HAP-1 (cell line): ENCODE results near the gene GDF2.

Experiments used
- DNase-seq, 2 experiments: peaks; one replicate each; pipeline ENCODE4 v3.0.0-alpha.2; 2016 to 2020; ENCODE audit warnings: low spot score in 2 of 2
- H3K27me3 ChIP-seq: fragments of 250-450 bp; sonication (Bioruptor Pico); 2 replicates; pipeline ENCODE4 v1.5.1; 2020; ENCODE audit warnings: low read depth, mild to moderate bottlenecking, moderate library complexity
- H3K36me3 ChIP-seq: fragments of 250-450 bp; sonication (Bioruptor Pico); replicated peaks from 2 replicates; pipeline ENCODE4 v1.5.1; 2020; ENCODE audit warnings: mild to moderate bottlenecking
- H3K4me1 ChIP-seq: fragments of 250-450 bp; sonication (Bioruptor Pico); 2 replicates; pipeline ENCODE4 v1.5.1; 2020; ENCODE audit warnings: mild to moderate bottlenecking
- H3K4me3 ChIP-seq: fragments of 250-450 bp; sonication (Bioruptor Pico); 2 replicates; pipeline ENCODE4 v1.5.1; 2020; ENCODE audit warnings: mild to moderate bottlenecking, moderate library complexity
- H3K9me3 ChIP-seq: fragments of 250-450 bp; sonication (Bioruptor Pico); 2 replicates; pipeline ENCODE4 v1.5.1; 2020; ENCODE audit warnings: mild to moderate bottlenecking, moderate library complexity
- in situ Hi-C: fragments of 300-500 bp; cut with MboI; formaldehyde crosslinking; loops from 3 replicates; pipeline ENCODE4 v1.14.3; 2020; ENCODE audit warnings: low sequenced_read_pairs, inconsistent platforms, mixed read lengths

Gene GDF2

DNA sequence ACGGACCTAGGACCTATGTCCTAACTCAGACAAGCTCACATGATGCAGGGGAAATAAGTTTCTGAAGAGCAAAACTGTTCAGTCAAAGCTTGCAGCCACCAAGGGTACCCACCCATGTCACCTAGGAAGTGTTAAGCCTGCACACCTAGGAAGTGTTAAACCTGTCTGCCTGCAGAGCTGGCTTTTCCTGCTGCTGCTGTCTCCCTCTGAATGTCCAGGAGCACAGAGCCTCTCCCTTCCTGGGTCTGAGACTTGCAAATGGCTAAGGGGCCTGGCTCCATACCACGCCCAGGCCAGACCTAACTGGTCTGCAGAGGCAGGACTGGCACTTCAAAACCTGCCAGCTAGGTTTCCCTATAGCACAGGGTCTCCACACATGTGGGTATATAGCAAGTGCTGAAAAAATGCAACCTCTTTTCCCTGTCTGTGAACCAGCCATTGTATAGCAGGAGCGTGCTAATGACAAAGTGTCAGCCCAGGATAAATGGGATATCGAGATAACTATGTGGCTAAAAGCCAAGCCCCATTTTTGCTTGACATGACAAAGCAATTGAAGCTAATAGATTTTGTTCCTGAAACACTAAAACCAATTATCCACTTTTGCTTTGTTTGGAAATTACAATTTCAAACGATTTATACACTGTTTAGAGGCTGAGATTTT, 1.5 kb downstream of the GDF2 start:
- H3K4me1 ChIP-seq = no peaks in the 10 kb centered on the region
- no peaks in the 10 kb centered on the region for H3K36me3 ChIP-seq
- in situ Hi-C loops = no loop called here
- no peaks in the 10 kb centered on the region for H3K27me3 ChIP-seq
- DNase-seq = no peak
- no peaks in the 10 kb centered on the region for H3K9me3 ChIP-seq
- no peak overlapping the region for H3K4me3 ChIP-seq

DNA sequence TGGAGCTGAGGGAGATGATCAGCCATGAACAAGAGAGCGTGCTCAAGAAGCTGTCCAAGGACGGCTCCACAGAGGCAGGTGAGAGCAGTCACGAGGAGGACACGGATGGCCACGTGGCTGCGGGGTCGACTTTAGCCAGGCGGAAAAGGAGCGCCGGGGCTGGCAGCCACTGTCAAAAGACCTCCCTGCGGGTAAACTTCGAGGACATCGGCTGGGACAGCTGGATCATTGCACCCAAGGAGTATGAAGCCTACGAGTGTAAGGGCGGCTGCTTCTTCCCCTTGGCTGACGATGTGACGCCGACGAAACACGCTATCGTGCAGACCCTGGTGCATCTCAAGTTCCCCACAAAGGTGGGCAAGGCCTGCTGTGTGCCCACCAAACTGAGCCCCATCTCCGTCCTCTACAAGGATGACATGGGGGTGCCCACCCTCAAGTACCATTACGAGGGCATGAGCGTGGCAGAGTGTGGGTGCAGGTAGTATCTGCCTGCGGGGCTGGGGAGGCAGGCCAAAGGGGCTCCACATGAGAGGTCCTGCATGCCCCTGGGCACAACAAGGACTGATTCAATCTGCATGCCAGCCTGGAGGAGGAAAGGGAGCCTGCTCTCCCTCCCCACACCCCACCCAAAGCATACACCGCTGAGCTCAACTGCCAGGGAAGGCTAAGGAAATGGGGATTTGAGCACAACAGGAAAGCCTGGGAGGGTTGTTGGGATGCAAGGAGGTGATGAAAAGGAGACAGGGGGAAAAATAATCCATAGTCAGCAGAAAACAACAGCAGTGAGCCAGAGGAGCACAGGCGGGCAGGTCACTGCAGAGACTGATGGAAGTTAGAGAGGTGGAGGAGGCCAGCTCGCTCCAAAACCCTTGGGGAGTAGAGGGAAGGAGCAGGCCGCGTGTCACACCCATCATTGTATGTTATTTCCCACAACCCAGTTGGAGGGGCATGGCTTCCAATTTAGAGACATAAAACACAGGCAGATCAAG, 3.3 kb downstream of the GDF2 start:
- DNase-seq = no peak
- Histone ChIP-seq H3K4me3 (no peak overlapping the region), H3K36me3 (no peaks in the 10 kb centered on the region), H3K9me3 (no peaks in the 10 kb centered on the region), H3K27me3 (no peaks in the 10 kb centered on the region), H3K4me1 (no peaks in the 10 kb centered on the region)
- in situ Hi-C loops = no loop called here

DNA sequence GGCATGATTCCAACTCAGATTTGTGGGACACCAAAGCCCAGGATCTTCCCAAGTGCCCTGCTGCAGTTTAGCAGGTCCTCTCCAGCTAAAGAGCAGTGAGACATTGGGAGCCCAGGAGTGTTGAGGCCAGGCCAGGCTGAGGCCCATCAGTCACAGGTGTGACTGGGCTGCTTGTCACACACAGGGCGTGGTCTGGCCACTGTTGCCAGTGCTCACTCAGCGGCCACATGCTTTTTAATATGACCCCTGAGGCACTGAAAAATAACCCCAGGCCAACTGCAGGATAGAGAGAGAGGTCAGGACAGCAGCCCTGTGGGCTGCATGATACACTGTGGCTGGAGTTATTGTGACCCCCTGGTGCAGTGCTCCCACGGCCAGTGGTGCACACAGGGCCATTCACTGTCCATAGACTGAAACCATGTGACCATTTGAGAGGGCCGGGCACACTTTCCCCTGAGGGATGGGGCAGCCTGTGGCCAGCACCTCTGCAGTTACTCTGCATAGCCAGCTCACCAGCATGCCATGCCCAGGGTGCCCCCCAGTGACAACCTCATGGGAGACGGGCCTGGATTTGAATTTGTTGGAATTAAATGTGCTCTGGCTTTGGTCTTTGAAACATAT, 4.2 kb downstream of the GDF2 start:
- in situ Hi-C loops = no loop called here
- no peak overlapping the region for H3K4me3 ChIP-seq
- no peaks in the 10 kb centered on the region for H3K36me3 ChIP-seq
- no peak for DNase-seq
- no peaks in the 10 kb centered on the region for H3K27me3 ChIP-seq
- H3K4me1 ChIP-seq = no peaks in the 10 kb centered on the region
- H3K9me3 ChIP-seq = no peaks in the 10 kb centered on the region

DNA sequence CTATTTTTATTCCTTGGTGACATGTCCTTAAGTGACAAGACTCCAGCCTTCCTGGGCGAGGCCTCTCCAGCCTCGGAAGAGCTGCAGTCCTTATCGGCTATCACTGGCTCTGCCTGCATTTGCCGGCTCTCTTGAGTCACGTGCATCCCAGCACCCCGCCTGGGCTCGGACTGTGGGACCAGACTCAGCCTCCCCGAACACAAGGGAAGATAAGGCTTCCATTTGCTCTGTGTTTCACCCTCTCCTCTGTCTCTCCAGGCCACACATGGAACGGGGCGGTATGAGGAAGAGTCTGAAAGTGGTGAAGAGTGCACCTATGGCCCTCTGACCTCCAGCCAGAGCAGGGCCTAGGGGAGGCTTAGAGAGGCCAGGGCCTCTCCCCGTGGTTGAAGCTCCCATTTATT, 4.7 kb downstream of the GDF2 start:
- Histone ChIP-seq H3K36me3 (no peaks in the 10 kb centered on the region), H3K27me3 (no peaks in the 10 kb centered on the region), H3K9me3 (no peaks in the 10 kb centered on the region), H3K4me3 (no peak overlapping the region), H3K4me1 (no peaks in the 10 kb centered on the region)
- in situ Hi-C loops = no loop called here
- no peak for DNase-seq

DNA sequence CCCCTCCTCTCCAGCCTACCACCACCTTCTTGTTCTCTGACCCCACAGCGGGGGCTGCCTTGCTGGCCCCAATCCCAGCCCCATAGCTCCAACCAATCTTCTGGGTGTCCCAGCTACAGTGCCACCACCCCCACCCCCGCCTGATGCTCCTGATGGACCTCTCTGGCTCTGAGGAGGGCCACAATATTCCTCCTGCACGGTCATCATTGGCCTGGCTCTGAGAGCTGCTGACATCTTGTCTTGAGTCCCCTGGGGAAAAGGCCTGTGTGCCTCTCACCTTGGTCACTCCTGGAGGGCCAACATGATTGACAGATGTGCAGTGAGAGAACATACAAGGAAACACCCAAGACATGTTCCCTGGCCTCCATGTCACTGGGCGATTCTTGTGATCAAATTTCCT, 7.6 kb downstream of the GDF2 start:
- H3K4me1 ChIP-seq = no peaks in the 10 kb centered on the region
- no peaks in the 10 kb centered on the region for H3K9me3 ChIP-seq
- H3K27me3 ChIP-seq = no peaks in the 10 kb centered on the region
- in situ Hi-C loops = no loop called here
- no peak for DNase-seq
- no peaks in the 10 kb centered on the region for H3K36me3 ChIP-seq
- H3K4me3 ChIP-seq = no peak overlapping the region

DNA sequence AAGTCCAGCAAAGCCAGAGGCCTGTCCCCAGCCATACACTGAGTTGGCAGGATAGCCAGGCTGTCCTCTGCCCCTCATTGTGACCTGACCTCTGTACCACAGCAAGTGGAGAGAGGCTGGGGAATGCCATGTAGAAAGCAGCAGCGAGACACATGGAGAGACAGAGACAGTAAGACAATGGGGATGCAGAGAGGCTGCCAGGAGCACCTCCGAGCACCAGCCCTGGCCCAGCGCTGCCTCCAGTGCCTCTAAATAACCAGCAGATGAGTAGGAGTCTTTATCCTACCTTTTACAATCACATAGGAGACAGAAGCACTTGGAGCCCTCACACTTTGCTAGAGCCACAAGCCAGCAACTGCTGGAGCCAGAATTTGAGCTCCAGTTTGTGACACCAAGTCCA, 8.1 kb downstream of the GDF2 start:
- H3K4me3 ChIP-seq = no peak overlapping the region
- H3K9me3 ChIP-seq = no peaks in the 10 kb centered on the region
- H3K4me1 ChIP-seq = no peaks in the 10 kb centered on the region
- in situ Hi-C loops = no loop called here
- H3K36me3 ChIP-seq = no peaks in the 10 kb centered on the region
- no peak for DNase-seq
- no peaks in the 10 kb centered on the region for H3K27me3 ChIP-seq

DNA sequence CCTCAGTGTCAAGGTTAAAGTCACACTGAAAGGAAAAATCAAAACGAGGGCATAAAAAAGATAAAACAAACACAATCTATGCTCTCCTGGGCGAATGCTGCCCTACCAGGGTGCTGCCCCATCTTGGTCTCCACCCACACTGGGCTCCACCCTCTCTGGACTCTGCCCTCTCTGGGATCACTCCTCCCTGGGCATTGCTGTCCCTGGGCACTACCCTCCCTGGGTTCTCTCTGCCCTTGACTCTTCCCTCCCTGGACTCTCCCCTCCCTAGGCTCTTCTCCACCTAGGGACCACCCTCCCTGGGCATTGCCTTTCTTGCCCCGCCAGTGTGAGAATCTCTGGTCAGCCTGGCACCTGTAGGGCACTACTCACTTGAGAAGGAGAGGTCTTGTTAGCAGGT, 8.6 kb downstream of the GDF2 start:
- in situ Hi-C loops = no loop called here
- Histone ChIP-seq H3K36me3 (no peaks in the 10 kb centered on the region), H3K27me3 (no peaks in the 10 kb centered on the region), H3K9me3 (no peaks in the 10 kb centered on the region), H3K4me3 (no peak overlapping the region), H3K4me1 (no peaks in the 10 kb centered on the region)
- DNase-seq = no peak

DNA sequence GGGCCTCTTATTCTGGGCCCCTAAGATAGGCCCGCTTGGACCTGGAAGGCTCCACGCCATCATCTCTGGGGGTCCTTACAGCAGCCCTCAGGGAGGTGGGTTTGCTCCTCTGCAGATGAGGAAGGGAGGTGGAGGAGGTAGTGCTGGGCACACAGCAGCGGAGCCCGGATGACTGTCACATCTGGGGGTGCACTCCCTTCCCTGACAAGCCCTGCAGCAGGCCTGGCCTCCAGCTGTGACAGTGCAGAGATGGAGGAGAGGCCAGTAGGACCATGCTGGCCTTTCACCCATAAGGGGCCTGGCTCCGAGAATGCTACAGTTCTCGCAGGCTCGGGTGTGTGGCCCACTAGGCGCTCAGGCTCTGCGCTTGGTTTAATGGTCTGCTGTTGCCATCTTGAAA, 9.2 kb downstream of the GDF2 start:
- DNase-seq = no peak
- Histone ChIP-seq H3K4me1 (no peaks in the 10 kb centered on the region), H3K9me3 (no peaks in the 10 kb centered on the region), H3K36me3 (no peaks in the 10 kb centered on the region), H3K4me3 (no peak overlapping the region), H3K27me3 (no peaks in the 10 kb centered on the region)
- in situ Hi-C loops = no loop called here

DNA sequence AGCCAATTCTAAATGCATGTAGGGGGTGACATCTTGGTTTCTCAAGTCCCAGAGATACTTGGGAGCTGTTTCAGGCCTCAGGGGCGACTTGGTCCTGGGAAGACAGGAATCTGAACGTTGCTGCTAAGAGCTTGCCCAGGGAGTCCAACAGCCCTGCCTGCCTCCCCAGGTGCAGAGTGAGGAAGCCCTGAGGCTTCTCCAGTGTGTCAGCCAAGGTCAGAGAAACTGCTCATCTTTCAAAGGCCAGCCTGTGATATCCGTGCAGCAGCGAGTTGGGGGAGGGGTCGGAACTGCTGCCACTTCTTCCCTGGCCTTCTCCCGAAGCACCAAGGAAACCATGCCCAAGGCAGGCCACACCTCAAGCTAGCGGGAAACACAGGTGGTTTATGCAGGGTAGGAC, 9.7 kb downstream of the GDF2 start:
- Histone ChIP-seq H3K4me3 (no peak overlapping the region), H3K9me3 (no peaks in the 10 kb centered on the region), H3K36me3 (no peaks in the 10 kb centered on the region), H3K27me3 (no peaks in the 10 kb centered on the region), H3K4me1 (no peaks in the 10 kb centered on the region)
- in situ Hi-C loops = no loop called here
- no peak for DNase-seq

DNA sequence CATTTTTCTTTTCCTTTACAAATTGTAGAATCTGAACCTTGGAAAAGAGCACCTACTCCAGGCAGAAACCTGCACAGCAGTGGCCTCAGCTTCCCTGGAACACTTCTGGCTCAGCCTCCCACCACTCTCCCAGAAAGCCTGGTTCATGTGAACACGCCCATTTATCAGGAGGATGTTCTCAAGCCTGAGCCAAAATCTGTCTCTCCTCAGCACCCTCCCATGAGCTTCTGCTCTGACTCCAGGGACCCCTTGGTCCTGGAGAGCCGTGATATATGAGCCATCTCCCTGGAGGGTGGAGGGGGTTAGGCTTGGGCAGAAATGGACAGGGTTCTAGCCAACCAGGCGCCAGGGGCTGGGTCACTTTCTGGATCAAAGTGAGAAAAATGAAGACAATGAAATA, 10.1 kb downstream of the GDF2 start:
- no peak for DNase-seq
- Histone ChIP-seq H3K27me3 (no peaks in the 10 kb centered on the region), H3K4me1 (no peaks in the 10 kb centered on the region), H3K9me3 (no peaks in the 10 kb centered on the region), H3K4me3 (no peak overlapping the region), H3K36me3 (no peaks in the 10 kb centered on the region)
- in situ Hi-C loops = no loop called here

DNA sequence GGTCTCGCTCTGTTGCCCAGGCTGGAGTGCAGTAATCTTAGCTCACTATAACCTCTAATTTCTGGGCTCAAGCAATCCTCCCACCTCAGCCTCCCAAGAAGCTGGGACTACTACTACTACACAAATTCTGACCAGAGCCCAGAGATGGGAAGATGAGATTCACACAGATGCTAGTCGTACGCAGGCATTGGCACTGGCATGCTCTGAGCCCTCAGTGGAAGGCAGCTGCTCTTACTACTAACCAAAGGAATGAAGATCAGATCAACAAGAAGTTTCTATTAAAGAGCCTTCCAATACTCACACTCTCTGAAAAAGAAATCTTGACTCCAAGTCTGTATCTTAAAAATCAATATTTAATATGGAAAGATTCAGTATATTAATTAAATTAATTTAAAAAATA, 10.7 kb downstream of the GDF2 start:
- Histone ChIP-seq H3K4me1 (no peaks in the 10 kb centered on the region), H3K9me3 (no peaks in the 10 kb centered on the region), H3K27me3 (no peaks in the 10 kb centered on the region), H3K36me3 (no peaks in the 10 kb centered on the region), H3K4me3 (no peak overlapping the region)
- in situ Hi-C loops = no loop called here
- DNase-seq = no peak

DNA sequence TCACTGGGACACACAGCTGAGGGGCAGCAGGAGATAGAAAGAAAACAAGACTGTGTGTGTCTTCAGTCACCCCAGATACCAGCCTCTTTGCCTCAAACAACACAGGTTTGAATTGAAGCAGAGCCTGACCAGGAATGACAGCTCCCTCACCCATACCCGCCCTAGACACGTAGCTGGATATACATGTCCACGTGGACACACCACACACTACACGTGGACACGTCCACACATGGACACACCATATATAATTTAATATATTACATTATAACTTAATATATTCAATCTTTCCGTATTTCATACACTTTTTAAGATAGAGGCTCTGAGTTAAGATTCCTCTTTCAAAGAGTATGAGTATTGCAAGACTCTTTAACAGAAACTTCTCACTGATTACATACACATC, 11.3 kb downstream of the GDF2 start:
- H3K27me3 ChIP-seq = no peaks in the 10 kb centered on the region
- no peaks in the 10 kb centered on the region for H3K36me3 ChIP-seq
- H3K9me3 ChIP-seq = no peaks in the 10 kb centered on the region
- no peak overlapping the region for H3K4me3 ChIP-seq
- DNase-seq = no peak
- in situ Hi-C loops = no loop called here
- H3K4me1 ChIP-seq = no peaks in the 10 kb centered on the region

DNA sequence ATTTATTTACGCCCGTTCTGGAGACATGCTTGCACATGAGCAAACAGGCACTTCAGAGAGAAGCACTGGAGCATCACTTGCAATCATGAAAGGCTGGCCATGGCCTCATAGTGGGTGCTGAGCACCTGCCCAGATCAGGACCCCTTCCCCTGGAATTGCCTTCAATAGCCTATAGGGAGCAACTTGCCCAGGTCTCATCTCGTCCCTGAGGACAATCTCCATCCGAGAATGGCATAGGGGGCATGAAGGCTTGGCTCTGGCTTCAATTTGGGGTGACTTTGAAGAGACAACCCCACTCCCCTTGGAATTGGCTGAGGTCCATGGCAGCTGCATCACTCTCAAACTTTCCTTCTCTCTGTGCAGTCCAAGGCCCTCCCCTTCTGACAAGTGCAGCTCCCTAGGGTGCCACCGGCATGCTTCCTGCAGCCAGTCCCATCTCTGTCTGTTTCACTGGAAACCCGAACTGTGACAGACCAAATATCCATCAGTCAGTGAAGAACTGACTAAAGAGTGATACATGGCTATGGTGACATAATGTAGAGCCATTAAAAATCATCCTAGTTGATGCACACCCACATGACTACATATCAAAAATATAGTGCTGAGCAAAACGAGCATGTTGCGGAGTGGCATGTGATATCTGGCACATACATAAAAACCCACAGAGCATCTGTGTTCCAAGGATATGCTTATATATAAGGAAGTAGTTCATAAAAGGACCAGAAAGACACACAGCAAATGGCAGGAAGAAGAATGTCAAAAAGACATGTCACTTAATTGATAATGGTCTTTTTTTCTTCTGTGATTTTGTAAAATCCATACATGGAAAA, 12.4 kb downstream of the GDF2 start:
- Histone ChIP-seq H3K9me3 (no peaks in the 10 kb centered on the region), H3K27me3 (no peaks in the 10 kb centered on the region), H3K36me3 (no peaks in the 10 kb centered on the region), H3K4me1 (no peaks in the 10 kb centered on the region), H3K4me3 (no peak overlapping the region)
- DNase-seq = no peak
- in situ Hi-C loops = no loop called here
